ENCODE data around the gene TTC12. TPM values are rescaled to one million over a fixed set of nuclear protein-coding genes. Genes with fewer than 3 reads are reported as not detected.
A peak's percentile ranks its signal among the peaks of the same experiment; 100 is the strongest.

The TTC12 gene
- total and polyA plus RNA-seq, 2 of the 4 experiments (the other 2 are of a cell fraction), result 10.0 to 14.7 TPM

- Histone ChIP-seq H4K8ac (ENCODE audit: low read depth in 2 of 2, low read length in 2 of 2) (no peak overlapping the region), H3K79me1 (ENCODE audit: low read depth in 1 of 2, low read length in 2 of 2) (no peaks in the 10 kb centered on the region), H3K9ac (ENCODE audit: low read depth, low read length) (no peak overlapping the region), H3K4me2 (ENCODE audit: low read depth, low read length) (no peak overlapping the region), H2BK20ac (ENCODE audit: low read depth, low read length) (no peak overlapping the region), H3K4me3 (ENCODE audit: insufficient read depth, low read depth, low read length) (no peak overlapping the region), H3K4me1 (ENCODE audit: control insufficient read depth, insufficient read depth, low read length) (peaks cover 13% of the 10 kb centered on the region; the same call in 1 of the 2 replicates), H3K23ac (ENCODE audit: low read depth, low read length) (no peak overlapping the region), H3K27ac (ENCODE audit: insufficient read depth, low read length) (no peak overlapping the region), H3K4ac (ENCODE audit: low read depth, low read length) (no peak overlapping the region), H2BK15ac (ENCODE audit: low read depth, low read length) (no peak overlapping the region), H2AK5ac (ENCODE audit: low read depth, low read length) (no peak overlapping the region), H2BK120ac (ENCODE audit: low read depth, low read length) (no peak overlapping the region), H2BK5ac (ENCODE audit: low read depth, low read length, poor library complexity, severe bottlenecking) (no peak overlapping the region), H3K27me3 (ENCODE audit: control insufficient read depth, insufficient read depth, low read length) (no peaks in the 10 kb centered on the region), H4K5ac (ENCODE audit: low read depth, low read length) (no peak overlapping the region), H4K20me1 (ENCODE audit: insufficient read depth, low read length) (no peaks in the 10 kb centered on the region), H2AFZ (replicated peaks; ENCODE audit: low read length, poor library complexity) (no peak overlapping the region), H3K9me1 (ENCODE audit: insufficient read depth, low read length) (peaks cover 4% of the 10 kb centered on the region; the same call in 1 of the 2 replicates), H3K14ac (replicated peaks; ENCODE audit: low read depth, low read length) (no peak overlapping the region), H3K56ac (ENCODE audit: extremely low read depth, insufficient read depth, low read length) (no peak overlapping the region), H4K91ac (ENCODE audit: insufficient read depth, low read depth, low read length) (no peak overlapping the region), H3K9me3 (ENCODE audit: control insufficient read depth, insufficient read depth, low read length) (no peaks in the 10 kb centered on the region), H3K36me3 (ENCODE audit: control insufficient read depth, insufficient read depth, low read length) (peaks cover 2% of the 10 kb centered on the region; the same call in 1 of the 2 replicates), H3K18ac (ENCODE audit: low read depth, low read length) (no peak overlapping the region), H2AK9ac (replicated peaks; ENCODE audit: low read depth, low read length, poor library complexity) (no peak overlapping the region)
- WGBS, 2 experiments (ENCODE audit: extremely low coverage in 2 of 2, insufficient read length in 1 of 2), result 75% methylated on average over 4 of the region's 11 CpGs; no CpG with 5 or more reads in 1 of the 2 experiments
- ATAC-seq (ENCODE audit: low read depth) (peak; percentile 21; the same call in 1 of the 2 replicates), DNase-seq (no peak)
- BruUV-seq (replicated peaks), result no TSS peak
- intact Hi-C loops (cut with micrococcal nuclease), result no loop called here
- ChIA-PET POLR2A (ENCODE audit: unreplicated experiment) (no interaction called here), CTCF (interaction anchor here (1.0 kb wide), 1 partner anchor 555 kb away, joined by 3 read pairs; no protein-coding TSS in a partner anchor)
- dilution Hi-C loops (cut with HindIII; ENCODE audit: low sequenced_read_pairs, unreplicated experiment), result no loop called here
- in situ Hi-C loops (cut with MboI; ENCODE audit: low sequenced_read_pairs), result no loop called here
- TF ChIP-seq MAZ (IDR thresholded peaks at IDR 0.05; ENCODE audit: borderline replicate concordance, low read depth, low read length) (no peak), CEBPB (IDR thresholded peaks at IDR 0.05; ENCODE audit: low read depth, low read length) (no peak), ELK1 (IDR thresholded peaks at IDR 0.05; ENCODE audit: borderline replicate concordance, low read depth, low read length) (no peak), BHLHE40 (IDR thresholded peaks at IDR 0.05; ENCODE audit: low read depth, low read length) (no peak), SMC3 (IDR thresholded peaks at IDR 0.05; ENCODE audit: low read depth, low read length) (no peak), RAD21 (IDR thresholded peaks at IDR 0.05; ENCODE audit: low read length) (no peak), CTCF (conservative IDR thresholded peaks at IDR 0.05; ENCODE audit: low read depth, low read length) (no peak), MAFK (IDR thresholded peaks at IDR 0.05; ENCODE audit: low read depth, low read length) (no peak), USF2 (IDR thresholded peaks at IDR 0.05; ENCODE audit: low read depth, low read length) (no peak), CHD1 (IDR thresholded peaks at IDR 0.05; ENCODE audit: low read depth, low read length) (no peak), RFX5 (IDR thresholded peaks at IDR 0.05; ENCODE audit: low read depth, low read length) (no peak), FOS (IDR thresholded peaks at IDR 0.05; ENCODE audit: low read depth, low read length) (no peak), NFE2L2 (IDR thresholded peaks at IDR 0.05; ENCODE audit: low read depth, low read length) (no peak), MXI1 (IDR thresholded peaks at IDR 0.05; ENCODE audit: borderline replicate concordance, low read depth, low read length) (no peak), POLR2A (IDR thresholded peaks at IDR 0.05; ENCODE audit: low read depth, low read length) (no peak)
These were observed 36.1 kb downstream of the TTC12 start for GRCh38 chr11:113350336-113351067.

Data from IMR-90 (cell line).